ENCODE results near the gene CRYBA2.

CRYBA2 gene, protein sequence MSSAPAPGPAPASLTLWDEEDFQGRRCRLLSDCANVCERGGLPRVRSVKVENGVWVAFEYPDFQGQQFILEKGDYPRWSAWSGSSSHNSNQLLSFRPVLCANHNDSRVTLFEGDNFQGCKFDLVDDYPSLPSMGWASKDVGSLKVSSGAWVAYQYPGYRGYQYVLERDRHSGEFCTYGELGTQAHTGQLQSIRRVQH

GRCh38 chr2:218993345-218994315 lies at the start of gene CRYBA2:
TSS of gene CRYBA2 (minus strand) at chr2:218993422. CDS start at chr2:218993176, 246 bp downstream.
- in situ Hi-C loops (cut with HindIII; ENCODE audit: low sequenced_read_pairs) = no loop called here

GRCh38 chr2:219042750-219043149 lies 49.5 kb upstream of the CRYBA2 start:
- in situ Hi-C loops (cut with HindIII; ENCODE audit: low sequenced_read_pairs) = no loop called here

- in situ Hi-C loops (cut with HindIII; ENCODE audit: low sequenced_read_pairs) = no loop called here
These were observed 48.9 kb upstream of the CRYBA2 start for GRCh38 chr2:219042157-219042556.

- in situ Hi-C loops (cut with HindIII; ENCODE audit: low sequenced_read_pairs) = no loop called here
These were observed 48.0 kb upstream of the CRYBA2 start, which contains the start of gene CFAP65 for GRCh38 chr2:219041252-219041651. TSS of gene CFAP65 (minus strand) at chr2:219041516. CDS start at chr2:219039048, 2,468 bp downstream.

- in situ Hi-C loops (cut with HindIII; ENCODE audit: low sequenced_read_pairs) = no loop called here
These were observed 45.4 kb upstream of the CRYBA2 start for GRCh38 chr2:219038600-219038999.

DNA sequence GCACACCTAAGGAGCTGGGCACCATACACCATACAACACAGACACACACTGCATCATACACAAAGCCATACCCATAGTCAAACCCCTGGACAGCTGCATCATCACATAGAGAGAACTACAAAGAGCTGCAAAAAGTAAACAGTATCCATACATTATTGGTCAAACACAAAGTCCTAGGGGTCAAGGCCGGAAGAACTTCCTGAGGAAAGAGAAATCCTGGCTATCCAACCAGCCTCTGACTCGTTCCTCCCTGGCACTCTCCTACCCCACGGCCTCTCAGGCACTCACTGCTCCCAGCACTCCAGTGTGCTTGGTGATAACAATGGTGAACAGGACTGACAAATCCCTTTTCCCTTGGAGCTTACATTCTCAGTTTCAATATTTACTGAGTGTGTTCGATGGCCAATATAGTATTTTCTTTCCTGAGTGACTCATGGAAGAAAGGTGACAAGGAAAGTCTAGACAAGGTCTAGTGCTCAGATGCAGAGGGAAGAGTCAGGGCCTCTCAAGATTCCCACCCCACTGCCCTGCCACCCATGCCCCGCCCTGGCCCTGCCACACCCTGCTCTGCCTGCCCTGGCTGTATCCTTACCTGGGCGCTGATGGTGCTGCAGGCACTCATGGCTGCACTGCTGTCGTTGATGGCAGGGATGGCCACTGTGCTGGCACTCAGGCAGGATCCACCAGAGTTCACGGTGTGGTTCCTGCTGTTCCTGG lies 44.7 kb upstream of the CRYBA2 start:
- in situ Hi-C loops (cut with HindIII; ENCODE audit: low sequenced_read_pairs) = no loop called here

DNA sequence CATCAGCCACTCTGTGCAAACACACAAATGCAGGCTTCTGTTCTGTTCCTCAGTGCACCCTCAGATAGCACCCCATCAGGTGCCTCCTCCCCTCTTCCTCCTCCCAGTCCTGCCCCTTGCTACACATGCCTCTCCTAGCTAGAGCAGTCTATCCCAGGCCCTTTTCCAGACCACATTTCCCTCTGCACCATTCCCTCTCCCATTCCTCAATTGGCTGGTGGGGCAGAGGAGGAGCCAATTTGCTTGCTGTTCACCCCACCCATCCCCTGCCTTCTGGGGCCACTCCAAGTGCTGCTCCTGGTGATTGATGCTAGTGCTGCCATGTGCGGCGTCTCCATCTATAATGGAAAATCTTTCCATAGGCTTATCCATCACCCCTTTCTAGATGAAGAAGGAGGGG lies 42.7 kb upstream of the CRYBA2 start:
- in situ Hi-C loops (cut with HindIII; ENCODE audit: low sequenced_read_pairs) = no loop called here

GRCh38 chr2:219034823-219035222 lies 41.6 kb upstream of the CRYBA2 start:
- in situ Hi-C loops (cut with HindIII; ENCODE audit: low sequenced_read_pairs) = no loop called here

GRCh38 chr2:219032051-219032745 lies 39.0 kb upstream of the CRYBA2 start:
- in situ Hi-C loops (cut with HindIII; ENCODE audit: low sequenced_read_pairs) = no loop called here

- in situ Hi-C loops (cut with HindIII; ENCODE audit: low sequenced_read_pairs) = no loop called here
These were observed 38.0 kb upstream of the CRYBA2 start for GRCh38 chr2:219031005-219031738.

DNA sequence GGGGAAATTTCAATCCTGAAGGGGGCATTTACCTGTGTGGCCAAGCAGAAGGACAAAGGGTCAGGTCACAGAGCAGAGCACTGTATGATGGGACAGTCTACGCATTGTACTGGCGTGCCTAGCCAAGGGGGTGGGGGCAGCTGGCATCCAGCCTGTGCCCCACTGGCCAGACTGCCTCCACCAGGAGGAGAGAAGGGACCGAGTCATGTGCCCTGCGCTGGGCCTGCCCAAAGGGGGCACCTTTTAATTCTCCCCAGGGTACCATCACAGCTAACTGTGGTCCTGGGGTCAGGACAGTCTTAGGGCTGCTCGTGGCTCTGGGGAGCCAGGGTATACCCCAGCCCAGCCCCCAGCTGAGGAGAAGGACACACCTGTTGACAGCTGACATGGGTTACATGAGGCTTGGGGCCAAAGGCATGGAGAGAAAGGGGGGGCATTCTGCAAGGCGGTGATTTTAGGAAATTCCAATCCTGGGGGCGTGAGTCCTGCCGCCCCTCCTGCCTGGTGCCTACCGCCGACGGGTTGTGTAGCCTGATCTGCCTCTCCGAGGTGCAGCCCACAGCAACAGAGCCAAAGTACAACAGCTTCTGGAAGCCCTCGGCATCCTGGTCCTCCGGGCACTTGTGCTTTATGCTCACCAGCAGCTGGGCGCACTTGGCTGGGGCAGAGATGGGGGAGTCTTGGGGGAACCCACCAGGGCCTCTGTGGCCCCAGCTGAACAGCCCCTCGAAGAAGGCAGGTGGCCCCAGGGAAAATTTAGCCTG lies 37.1 kb upstream of the CRYBA2 start:
- in situ Hi-C loops (cut with HindIII; ENCODE audit: low sequenced_read_pairs) = no loop called here

DNA sequence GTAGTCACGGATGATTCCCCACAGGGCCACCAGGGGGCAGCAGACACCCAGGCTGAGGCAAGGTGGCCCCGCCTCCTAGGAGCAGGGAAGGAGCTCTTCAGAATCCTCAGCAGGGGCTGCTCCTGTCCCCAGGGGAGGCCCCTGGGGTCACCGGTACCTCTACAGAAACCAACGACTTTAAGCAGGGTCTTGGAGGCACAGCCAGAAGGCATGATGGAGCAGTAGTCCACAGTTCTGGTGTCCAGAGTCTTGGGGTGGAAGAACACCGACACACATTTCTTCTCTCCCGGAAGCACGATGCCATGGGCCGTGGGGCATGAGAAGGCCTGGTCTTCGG lies 36.6 kb upstream of the CRYBA2 start:
- in situ Hi-C loops (cut with HindIII; ENCODE audit: low sequenced_read_pairs) = no loop called here

DNA sequence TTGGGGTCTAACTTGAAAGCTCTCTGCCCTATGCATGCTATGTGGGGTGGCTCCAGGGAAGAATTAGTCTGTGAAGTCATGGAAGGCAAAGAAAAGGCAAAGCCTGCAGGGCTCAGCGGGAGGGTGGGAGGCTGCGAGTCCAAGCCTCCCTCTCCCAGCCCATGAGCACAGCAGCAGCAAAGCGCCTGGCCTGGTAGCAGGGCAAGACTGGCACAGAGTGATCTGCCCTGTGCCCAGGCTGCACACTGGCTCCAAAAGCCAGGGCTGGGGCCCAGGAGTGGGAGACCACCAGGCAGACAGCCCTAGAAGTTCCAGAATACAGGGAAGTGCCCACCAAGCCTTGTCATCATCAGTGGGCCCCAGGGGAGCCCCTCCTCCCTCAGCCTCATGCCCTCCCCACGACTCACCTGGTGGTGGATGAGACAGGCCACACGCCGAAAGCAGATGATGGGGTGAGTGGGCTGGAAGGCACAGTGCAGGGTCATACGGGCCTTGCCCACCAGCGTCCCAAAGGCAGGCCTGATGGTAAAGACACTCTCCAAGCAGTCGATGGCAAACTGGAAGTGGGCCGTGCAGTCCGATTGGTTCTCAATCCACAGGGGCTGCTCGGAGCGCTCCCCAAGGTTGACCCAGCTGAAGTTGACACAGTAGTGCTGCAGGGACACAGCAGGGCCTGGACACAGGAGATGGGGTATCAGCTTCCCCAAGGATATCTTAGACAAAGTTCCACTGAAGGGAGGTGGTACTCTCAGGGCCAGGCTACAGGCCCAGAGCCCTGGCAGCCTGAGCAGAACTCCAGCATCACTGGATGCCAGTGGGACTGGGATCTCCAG lies 36.0 kb upstream of the CRYBA2 start:
- in situ Hi-C loops (cut with HindIII; ENCODE audit: low sequenced_read_pairs) = no loop called here

DNA sequence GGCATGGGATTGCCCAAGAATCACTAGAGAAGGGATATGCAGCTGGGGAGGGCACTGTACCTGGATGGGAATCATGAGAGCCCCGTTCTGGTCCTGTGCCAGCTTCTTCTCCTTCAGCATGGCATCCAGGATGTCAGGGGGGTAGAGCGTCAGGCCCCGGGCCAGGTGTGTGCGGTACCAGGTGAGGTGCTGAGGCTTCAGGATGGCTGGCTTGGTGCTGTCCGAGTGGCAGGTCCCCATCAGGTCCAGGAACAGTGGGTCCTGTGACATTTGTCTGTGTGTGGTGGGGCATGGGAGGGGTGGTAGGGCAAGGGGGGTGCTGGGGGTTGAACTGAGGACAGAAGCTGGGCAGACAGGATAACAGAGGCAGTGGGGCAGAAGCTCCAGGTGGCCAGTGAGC lies 34.9 kb upstream of the CRYBA2 start:
- in situ Hi-C loops (cut with HindIII; ENCODE audit: low sequenced_read_pairs) = no loop called here

- in situ Hi-C loops (cut with HindIII; ENCODE audit: low sequenced_read_pairs) = no loop called here
These were observed 34.4 kb upstream of the CRYBA2 start for GRCh38 chr2:219027511-219028055.

GRCh38 chr2:219026946-219027345 lies 33.7 kb upstream of the CRYBA2 start:
- in situ Hi-C loops (cut with HindIII; ENCODE audit: low sequenced_read_pairs) = no loop called here

GRCh38 chr2:219025637-219026585 lies 32.7 kb upstream of the CRYBA2 start:
- in situ Hi-C loops (cut with HindIII; ENCODE audit: low sequenced_read_pairs) = no loop called here
